Right hindlimb (tissue), 1 donor: ENCODE measurements around the gene KCNQ2.

Experiments used
- DNase-seq: peaks from one replicate; pipeline ENCODE4 v3.0.0-alpha.2; 2018

The KCNQ2 gene

DNA sequence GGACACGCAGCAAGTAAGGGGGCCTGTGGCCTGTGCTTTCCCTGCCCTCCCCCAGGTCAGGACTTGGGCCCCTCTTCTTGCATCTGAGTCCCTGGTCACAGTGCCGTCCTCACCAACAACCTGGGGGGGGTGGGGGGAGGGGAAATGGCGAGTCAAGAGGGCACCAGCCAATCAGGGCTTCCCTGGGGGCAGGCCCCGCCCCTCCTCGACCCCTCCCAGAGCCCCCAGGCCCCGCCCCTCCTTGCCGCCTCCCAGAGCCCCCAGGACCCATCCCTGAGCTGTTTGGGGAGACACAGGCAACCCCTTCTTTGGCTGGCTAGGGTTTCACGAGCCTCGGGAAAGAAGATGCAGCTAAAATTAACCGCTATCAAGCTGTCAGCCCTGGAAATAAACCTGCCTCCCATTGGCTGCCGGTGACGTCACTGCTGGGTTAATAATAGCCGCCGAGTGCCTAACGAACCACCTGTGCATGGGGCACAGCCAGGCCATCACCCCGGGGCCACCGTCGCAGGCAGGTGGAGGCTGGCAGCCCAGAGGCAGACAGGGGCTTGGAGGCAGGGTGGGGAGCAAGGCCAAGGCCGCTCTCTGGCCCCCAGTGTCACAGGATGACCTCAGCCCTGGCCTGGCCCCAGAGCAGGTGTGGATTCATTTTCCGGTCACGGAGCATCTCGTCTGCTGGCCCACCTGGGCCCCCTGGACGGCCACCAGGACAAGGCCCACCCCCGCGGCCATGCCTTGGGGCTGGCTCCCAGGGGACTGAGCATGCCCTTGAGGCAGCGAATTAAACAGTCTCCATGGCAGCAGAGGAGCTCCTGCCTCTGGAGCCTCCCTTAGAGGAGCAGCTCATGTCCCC, 29.6 kb upstream of the KCNQ2 start:
- DNase-seq = no peak

DNA sequence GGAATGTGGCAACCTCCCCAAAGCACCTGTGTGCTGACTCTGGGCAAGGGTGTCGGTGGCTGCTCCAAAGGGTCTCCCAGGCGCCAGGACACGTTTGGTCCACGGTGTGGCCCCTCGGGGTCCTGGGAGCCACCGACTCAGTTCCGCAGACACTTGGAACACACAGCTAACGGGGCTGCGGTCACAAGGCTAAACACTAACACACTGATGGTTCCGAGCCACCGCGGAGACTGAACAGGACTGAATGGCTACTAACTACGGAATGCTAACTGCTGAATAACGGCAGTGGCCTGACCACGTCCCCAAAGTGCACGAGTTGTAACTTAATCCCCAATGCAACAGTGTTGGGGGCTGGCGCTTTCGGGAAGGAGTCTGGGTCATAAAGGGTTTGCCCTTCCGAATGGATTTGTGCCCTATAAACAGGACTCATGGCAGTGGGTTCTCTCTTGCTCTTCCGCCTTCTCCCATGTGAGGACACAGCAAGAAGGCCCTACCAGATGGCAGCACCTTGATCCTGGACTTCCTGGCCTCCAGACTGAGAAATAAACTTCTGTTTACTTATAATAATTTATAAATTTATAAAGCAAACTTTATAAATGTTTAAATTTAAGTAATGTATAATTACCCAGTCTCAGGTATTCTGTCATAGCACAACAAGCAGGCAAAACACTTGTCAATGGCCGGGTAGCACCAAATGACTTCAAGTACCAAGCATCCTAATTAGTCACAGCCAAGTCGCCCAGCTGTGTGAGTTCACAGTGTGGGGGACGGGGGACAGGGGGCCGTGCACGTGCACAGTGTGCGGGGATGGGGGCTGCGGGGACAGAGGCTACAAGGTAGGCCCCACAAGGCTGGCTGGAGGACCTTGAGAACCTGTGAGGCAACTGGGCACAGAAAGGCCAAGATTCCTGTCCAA, 28.7 kb upstream of the KCNQ2 start:
- no peak for DNase-seq

DNA sequence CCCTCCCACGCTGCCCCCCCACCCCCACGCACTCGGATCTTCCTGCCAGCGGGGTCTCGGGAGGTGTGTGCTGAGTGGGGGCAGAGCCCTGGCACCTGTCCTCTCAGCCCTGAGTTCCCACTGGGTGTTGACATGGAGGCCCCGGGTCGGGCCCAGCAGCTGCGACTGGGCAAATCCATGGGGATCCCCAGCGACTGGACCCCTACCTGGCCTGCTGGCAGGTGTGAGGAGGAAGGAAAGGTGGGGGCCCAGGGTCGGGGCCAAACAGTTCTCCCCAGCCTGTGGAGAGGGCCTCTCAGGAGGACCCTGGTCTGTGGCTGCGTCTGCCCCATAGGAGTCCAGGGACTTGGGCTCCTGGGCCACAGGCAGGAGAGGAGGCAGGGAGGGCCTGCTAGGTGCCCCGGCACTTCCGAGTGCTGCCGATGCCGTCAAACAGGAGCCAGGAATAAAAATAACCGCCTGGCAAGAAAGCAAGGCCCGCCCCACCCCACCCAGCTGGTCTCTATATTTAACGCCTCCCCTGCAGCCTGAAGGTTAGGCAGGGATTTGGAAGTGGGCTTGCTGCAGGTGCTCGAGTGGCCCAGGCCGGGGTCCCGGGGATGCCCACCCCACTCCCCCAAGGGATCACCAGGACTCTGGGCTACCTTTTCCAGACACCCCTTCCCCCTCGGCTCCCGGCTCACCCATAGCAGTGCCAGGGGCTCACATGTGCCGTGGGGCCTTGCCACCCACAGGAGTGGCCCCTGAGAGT, 27.9 kb upstream of the KCNQ2 start:
- DNase-seq = no peak

DNA sequence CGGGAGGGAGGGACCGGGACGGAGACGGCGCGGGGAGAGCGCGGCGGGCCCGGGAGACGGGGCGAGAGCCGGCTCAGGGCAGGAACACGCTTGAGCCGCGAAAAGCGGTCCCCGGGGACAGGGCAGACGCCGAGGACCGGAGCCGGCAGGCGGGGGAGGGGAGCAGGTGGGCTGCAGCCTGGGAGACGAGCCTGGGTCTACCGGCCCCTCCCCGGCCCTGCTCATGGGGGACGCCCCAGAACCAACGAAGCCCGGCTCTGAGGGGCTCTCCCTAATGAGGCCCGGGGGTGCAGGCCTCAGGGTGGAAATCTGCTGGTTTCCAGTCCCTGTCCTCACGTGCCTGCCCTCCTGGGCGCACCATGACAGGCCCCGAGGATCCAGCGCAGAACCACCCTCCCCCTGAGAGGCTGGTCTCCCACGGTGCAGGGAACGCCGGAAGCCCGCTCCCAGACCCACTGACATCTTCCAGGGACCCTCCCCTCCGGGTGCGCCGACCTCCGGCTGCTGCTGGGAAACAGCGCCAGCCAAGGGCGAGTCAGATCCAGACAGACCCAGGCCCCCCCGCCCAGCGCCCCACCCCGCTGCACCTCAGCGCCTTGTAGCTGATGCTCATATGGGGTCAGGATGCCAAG, 27.0 kb upstream of the KCNQ2 start:
- DNase-seq = no peak

DNA sequence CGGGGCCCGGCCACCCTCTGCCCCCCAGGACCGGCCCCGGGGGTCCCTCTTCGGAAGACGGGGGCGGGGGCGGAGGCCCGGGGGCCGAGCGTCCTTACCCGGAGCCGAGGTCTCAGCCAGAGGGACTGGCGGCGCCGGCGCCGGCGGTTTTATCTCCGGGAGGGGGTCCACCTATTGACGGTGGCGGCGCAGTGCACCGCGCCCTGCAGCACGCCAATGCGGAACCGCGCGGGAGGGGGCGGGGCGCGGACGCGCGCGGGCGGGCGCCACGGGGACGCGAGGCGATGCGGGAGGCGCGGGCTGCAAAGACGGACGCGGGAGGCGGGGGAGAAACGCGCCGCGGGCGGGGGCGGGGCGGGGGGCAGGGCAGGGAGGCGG, 26.5 kb upstream of the KCNQ2 start, which contains the start of gene EEF1A2:
TSS of gene EEF1A2 (minus strand) at position 124 of the 378 bp plus-strand sequence. CDS start 1,320 bp downstream, outside the sequence.
- DNase-seq = no peak

DNA sequence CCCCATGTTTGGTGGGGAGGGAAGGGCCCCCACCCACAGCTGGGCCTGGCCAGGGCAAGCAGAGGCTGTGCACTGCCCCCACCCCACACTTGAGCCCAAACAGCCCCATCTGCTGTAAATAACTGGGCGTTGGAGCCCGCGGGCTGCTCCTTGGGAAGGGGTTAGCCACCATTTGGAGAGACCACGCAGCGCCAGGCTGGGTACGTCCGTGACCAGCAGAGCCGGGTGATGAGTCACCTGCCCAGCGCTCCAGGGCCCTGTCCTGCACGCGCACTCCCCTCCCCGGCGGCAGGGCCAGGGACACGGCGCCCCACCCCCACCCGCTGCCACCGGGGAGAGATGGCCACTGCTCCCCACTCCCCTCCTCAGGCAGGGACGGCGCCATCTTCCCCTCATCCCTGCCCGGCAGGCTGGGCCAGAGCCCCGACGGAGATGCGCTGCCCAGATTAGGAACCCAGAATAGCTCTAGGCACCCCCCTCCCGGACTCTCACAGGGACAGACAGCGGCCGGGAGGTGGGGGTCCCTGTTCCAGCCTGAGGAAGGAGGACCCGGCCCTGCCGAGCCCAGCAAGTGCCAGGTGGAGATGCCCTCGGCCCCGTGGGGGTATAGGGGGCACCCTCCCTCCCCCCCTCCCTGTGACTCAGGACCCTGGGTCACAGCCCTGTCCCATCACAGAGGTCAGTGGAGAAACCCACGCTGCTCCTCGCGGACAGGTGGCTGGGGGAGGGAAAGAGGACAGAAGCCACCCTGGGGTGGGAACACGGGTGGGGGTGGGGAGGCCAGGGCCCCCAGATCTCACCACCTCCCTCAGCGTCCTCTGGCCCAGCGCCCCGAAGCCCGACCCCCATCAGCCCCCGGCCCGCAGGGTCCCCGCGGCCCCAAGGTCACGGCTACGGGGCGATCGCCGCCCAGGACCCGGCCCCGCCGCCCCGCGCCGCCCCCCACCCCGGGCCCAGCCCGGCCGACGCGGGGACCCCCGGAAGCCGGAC, 25.8 kb upstream of the KCNQ2 start:
- no peak for DNase-seq

DNA sequence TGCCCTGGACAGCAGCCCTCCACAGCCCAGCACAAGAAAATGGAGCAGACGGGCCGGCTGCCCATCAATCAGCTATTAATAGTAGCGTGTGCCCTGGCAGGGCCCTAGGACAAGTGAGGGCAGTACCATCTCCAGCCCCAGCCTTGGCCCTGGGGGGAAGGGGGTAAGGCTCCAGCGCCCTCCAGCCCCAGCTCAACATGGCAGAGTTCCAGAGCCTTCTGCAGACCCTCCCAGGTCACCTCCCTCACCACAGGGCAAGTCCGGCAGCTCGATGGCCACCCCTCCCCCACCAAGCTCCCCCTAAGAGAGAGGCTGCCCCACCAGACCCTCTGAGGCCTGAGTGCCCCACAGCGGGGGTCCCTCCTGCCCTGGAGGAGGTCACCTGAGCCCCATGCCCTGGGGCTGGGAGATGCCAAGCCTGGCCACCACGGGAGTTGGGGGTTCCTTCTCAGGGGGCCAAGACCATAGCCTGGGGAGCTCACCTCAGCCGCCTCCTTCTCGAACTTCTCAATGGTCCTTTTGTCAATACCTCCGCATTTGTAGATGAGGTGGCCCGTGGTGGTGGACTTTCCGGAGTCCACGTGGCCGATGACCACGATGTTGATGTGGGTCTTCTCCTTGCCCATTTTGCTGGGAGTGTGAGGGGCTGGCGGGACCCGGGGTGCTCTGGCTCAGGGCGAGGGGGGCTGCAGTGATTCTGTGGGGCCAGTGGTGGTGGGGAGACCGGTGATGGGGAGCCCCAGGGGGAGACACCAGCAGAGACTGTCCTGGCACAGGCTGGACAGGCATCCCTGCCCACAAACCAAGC, 24.9 kb upstream of the KCNQ2 start:
- DNase-seq = no peak

DNA sequence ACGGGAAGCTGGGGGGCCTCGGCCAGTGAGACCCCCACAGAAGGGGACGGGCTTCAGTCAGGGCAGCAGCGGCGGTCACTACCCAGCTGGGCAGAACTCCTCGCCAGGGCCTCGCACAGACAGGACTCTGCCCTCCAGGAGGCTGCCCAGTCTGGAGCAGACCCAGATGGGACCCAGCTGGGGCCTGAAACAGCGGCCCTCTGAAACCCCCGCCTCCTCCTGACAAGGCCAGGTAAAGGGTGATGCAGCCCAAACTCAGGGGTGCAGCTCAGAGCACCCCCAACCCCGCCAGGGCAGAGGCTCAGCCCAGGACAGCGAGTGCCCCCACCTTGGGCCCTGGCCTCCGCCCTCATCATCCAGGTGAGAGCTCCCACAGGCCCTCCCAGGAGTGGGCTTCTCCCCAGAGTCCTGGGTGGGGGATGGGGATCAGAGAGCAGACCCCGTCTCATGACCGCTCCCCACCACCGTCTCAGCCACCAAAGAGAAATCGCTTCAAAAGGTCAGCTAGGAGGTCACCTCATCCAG, 24.2 kb upstream of the KCNQ2 start:
- DNase-seq = no peak

DNA sequence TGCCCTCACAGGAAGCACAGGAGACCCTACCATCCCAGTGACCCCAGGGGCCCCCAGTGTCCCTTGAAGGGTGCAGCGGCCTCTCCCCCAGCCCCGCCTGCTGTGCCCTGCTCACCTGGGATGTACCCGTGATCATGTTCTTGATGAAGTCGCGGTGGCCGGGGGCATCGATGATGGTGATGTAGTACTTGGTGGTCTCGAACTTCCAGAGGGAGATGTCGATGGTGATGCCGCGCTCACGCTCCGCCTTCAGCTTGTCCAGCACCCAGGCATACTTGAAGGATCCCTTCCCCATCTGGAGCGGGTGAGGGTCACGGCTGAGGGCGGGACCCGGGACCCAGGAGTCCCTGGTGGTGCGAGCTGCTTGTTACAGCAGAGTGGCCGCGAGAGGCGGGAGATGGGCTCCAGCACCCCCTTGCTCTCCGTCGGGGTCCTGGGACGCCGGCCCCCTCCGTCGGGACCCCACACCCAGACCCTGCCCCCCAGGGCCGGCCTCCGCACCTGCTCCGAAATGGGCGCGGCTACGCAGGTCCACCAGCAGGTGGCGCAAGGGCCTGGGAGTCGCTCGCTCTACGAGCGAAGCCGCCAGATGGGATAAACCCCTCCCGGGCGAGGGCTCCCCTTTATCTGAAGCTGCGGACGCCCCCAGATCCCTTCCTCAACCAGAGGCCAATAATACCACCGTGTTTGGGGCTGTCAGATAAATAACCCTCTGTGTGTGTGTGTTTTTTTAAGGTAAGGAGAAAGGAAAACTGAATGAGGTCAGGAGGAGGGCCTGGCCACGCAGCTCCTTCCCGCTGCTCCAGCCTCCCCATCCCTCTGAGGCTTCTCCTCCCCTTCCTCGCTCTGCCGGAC, 23.5 kb upstream of the KCNQ2 start:
- no peak for DNase-seq

DNA sequence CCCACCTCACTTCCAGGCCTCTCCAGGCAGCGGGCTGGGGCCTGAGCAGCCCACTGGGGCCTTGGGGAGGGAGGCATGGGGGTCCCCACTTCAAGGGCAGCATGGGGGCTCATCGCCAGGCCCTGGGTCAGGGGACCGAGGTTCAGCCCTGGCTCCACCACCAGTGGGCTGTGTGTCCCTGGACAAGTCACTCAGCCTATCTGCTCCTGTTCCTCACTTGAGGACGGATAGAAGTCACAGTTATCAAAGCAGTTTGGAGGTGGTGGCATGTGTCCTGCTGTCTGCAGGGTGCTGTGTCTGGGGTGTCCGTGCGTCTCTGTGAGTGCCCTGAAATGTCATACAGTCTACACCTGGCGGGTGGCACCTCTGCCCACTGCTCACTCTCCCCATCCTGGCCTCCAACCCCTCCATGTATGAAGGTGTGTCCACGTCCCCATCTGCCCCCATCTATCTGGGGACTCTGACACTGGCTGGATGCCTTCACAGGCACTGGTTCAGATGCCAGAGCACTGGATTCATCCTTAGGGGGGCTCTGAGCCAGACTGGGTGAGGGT, 22.8 kb upstream of the KCNQ2 start:
- DNase-seq = no peak

DNA sequence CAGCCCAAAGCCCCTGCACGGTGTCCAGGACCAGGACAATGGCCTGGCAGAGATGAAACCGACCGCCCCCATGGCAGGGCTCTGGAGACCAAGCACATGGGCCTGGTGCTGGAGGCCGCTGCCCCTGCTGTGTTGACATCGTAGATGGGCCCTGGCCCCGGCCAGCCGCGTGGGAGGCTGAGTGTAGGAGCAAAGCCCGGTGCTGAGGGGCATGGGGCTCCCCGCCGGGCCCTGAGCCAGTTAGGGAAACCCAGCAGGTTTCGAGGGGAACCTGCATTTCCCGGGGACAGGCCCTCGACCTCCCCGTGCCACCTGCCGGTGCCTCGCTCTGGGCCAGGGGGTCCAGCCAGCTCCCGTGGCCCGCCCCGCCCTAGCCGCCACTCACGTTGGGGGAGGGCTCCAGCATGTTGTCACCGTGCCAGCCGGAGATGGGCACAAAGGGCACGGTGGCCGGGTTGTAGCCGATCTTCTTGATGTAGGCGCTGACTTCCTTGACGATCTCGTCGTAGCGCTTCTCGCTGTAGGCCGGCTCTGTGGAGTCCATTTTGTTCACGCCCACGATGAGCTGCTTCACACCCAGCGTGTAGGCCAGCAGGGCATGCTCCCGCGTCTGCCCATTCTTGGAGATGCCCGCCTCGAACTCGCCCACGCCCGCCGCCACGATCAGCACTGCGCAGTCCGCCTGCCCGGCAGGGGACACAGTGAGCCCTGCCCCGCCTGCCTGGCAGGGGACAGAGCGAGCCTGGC, 22.1 kb upstream of the KCNQ2 start:
- DNase-seq = no peak

DNA sequence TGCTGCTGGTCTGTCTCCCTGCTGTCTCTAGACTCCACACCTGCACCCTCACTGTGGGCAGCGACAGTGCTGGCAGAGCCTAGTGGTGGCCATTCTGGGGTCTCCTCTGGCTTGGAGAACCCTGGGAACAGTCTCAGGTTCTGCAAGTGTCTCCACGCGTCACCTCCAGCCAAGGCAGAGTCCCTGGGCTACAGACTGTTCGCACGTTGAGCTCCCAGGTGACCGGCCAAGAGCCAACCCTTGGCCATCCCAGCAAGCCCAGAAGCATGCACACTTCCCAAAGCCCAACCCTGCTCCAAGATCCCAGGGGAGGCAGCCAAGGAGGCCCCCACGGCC, 21.6 kb upstream of the KCNQ2 start:
- DNase-seq = no peak

DNA sequence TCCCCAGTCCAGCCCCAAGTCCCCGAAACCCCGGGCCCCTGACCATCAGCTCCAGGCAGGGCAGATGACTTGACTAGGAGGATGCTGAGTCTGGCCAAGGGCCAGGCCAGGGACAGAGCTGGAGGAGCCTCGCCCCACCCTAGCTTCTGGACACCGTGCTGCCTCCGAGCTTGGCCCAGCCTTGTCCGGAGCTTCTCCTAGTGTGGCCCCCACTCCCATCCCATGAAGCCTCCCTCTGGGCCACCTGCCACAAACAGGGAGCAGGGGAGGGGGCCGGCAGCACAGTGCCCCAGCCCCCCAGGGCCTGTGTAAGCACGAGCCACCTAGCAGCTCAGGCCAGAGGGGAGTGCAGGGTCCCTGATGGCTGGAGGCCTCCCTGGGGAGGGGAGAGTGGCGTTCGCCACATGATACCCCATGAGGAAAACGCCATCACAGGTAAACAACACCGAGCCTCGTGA, 21.1 kb upstream of the KCNQ2 start:
- DNase-seq = no peak

DNA sequence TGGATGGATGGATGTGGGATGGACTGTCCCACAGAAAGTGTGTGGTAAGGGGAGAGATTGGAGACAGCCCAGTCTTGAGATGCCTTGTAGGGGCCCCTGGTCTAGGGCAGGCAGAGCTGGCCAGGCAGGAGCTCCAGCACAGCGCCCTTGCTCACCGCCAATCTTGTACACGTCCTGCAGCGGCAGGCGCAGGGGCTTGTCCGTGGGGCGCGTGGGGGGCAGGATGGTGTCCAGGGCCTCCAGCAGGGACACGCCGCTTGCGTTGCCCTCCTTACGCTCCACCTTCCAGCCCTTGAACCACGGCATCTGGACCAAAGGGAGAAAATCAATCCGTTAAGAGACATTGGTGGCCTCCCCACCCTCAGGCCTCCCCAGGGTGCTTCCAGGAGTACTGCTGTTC, 20.5 kb upstream of the KCNQ2 start:
- DNase-seq = no peak

DNA sequence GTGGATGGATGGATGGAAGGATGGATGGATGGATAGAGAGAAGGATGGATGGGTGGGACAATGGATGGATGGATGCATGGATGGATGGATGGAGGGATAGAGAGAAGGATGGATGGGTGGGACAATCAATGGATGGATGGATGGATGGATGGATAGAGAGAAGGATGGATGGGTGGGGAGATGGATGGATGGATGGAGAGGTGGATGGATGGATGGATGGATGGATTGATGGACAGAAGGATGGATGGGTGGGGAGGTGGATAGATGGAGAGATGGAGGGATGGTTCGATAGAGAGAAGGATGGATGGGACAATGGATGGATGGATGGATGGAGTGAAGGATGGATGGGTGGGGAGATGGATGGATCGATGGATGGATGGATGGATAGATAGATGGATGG, 20.1 kb upstream of the KCNQ2 start:
- no peak for DNase-seq

DNA sequence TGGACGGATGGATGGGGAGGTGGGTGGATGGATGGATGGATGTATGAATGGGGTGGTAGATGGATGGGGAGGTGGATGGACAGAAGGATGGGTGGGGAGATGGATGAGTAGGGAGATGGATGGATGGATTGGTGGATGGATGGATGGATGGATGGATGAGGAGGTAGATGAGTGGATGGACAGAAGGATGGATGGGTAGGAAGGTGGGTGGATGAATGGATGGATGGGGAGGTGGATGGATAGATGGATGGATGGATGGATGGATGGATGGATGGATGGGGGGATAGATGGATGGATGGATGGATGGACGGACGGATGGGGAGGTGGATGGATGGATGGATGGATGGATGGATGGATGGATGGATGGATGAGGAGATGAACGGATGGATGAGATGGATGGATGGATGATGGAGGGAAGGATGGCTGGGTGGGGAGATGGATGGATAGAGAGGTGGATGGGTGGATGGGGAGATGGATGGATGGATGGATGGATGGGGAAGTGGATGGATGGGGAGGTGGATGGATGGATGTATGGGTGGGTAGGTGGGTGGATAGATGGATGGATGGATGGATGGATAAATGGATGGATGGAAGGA, 19.3 kb upstream of the KCNQ2 start:
- DNase-seq = no peak

DNA sequence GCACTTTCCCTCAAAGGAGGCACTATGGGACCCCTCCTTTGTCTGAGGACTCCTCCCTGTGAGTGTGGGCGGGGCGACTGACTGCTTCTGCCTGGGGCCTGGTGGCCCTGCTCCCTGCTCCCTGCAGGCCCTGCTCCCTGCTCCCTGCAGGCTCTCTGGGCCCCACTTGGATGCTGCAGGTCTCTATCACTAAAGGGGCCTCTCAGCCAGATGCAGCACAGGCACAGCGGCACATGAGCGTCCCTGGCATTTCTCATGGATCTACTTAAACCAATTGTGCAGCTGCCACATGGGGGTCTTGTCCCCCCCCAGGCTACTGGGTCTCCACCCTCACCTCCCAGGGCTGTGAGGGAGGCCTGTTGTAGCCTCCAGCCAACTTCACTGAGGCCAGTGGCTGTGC, 18.6 kb upstream of the KCNQ2 start:
- no peak for DNase-seq

DNA sequence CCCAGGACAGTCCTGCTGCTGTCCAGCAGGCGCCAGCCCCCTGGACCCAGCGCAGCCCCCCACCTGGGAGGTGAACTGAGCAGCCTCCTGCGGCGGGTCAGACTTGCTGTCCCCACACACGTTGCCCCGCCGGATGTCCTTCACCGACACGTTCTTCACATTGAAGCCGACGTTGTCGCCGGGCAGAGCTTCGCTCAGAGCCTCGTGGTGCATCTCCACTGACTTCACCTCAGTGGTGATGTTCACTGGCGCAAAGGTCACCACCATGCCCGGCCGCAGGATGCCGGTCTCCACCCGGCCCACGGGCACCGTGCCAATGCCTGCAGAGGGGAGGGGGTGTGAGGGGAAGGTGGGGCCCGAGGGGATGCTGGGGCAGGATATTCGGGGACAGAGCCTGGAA, 18.0 kb upstream of the KCNQ2 start:
- DNase-seq = no peak
